Skeletal muscle satellite cell (primary cell): Measurements from ENCODE around the gene APRT.

ENCODE experiments used
- H3K27me3 ChIP-seq: 2 replicates; pipeline ENCODE4 v1.7.0; 2013; ENCODE audit warnings: low read length; ENCODE audit not compliant: control insufficient read depth, insufficient read depth
- H3K36me3 ChIP-seq: 2 replicates; pipeline ENCODE4 v1.7.0; 2013; ENCODE audit warnings: mild to moderate bottlenecking, control low read depth, low read length; ENCODE audit not compliant: insufficient read depth
- H3K4me1 ChIP-seq: 2 replicates; pipeline ENCODE4 v1.7.0; 2013; ENCODE audit warnings: low read length; ENCODE audit not compliant: control insufficient read depth, insufficient read depth
- H3K4me2 ChIP-seq: 2 replicates; pipeline ENCODE4 v1.7.0; 2013; ENCODE audit warnings: mild to moderate bottlenecking, low read length
- H3K4me3 ChIP-seq: 2 replicates; pipeline ENCODE4 v1.7.0; 2013; ENCODE audit warnings: low read length
- H3K9ac ChIP-seq: 2 replicates; pipeline ENCODE4 v1.7.0; 2013; ENCODE audit warnings: mild to moderate bottlenecking, low read depth, low read length, moderate library complexity
- H3K9me3 ChIP-seq: replicated peaks from 2 replicates; pipeline ENCODE4 v1.7.0; 2013; ENCODE audit warnings: mild to moderate bottlenecking, control low read depth, low read length

APRT gene

GRCh38 chr16:88810166-88810911, 1.4 kb downstream of the APRT start:
- H3K36me3 ChIP-seq, result peaks cover 29% of the 10 kb centered on the region

GRCh38 chr16:88809676-88810165, 2.0 kb downstream of the APRT start:
- H3K4me3 ChIP-seq, result peak overlapping the region; percentile 83
- H3K4me2 ChIP-seq, result peak overlapping the region; percentile 95
- peak overlapping the region; percentile 97 for H3K9ac ChIP-seq
- peaks cover 29% of the 10 kb centered on the region for H3K36me3 ChIP-seq
- H3K9me3 ChIP-seq, result no peaks in the 10 kb centered on the region
- H3K27me3 ChIP-seq, result no peaks in the 10 kb centered on the region
- peaks cover 33% of the 10 kb centered on the region for H3K4me1 ChIP-seq

More at GRCh38 chr16:88810166-88810911, 1.4 kb downstream of the APRT start:
- peak overlapping the region; percentile 95 for H3K4me2 ChIP-seq
- H3K4me3 ChIP-seq, result peak overlapping the region; percentile 83
- H3K9ac ChIP-seq, result peak overlapping the region; percentile 97
- H3K9me3 ChIP-seq, result no peaks in the 10 kb centered on the region
- peaks cover 27% of the 10 kb centered on the region for H3K4me1 ChIP-seq
- no peaks in the 10 kb centered on the region for H3K27me3 ChIP-seq

- H3K4me2 ChIP-seq, result peak overlapping the region; percentile 95
- no peak overlapping the region for H3K9ac ChIP-seq
- peaks cover 38% of the 10 kb centered on the region for H3K4me1 ChIP-seq
- no peak overlapping the region for H3K4me3 ChIP-seq
- H3K9me3 ChIP-seq, result no peaks in the 10 kb centered on the region
- H3K27me3 ChIP-seq, result no peaks in the 10 kb centered on the region
- peaks cover 29% of the 10 kb centered on the region for H3K36me3 ChIP-seq
Observed at GRCh38 chr16:88809068-88809675, 2.6 kb downstream of the APRT start.

- Histone ChIP-seq H3K36me3 (peaks cover 29% of the 10 kb centered on the region), H3K4me1 (peaks cover 35% of the 10 kb centered on the region)
Observed at GRCh38 chr16:88807626-88808453, 3.9 kb downstream of the APRT start.

GRCh38 chr16:88807142-88807625, 4.5 kb downstream of the APRT start:
- Histone ChIP-seq H3K27me3 (no peaks in the 10 kb centered on the region), H3K9me3 (no peaks in the 10 kb centered on the region), H3K4me1 (peaks cover 29% of the 10 kb centered on the region), H3K4me3 (no peak overlapping the region), H3K36me3 (peaks cover 29% of the 10 kb centered on the region), H3K4me2 (no peak overlapping the region), H3K9ac (no peak overlapping the region)

More at GRCh38 chr16:88807626-88808453, 3.9 kb downstream of the APRT start:
- no peak overlapping the region for H3K4me2 ChIP-seq
- no peak overlapping the region for H3K9ac ChIP-seq
- no peaks in the 10 kb centered on the region for H3K9me3 ChIP-seq
- no peaks in the 10 kb centered on the region for H3K27me3 ChIP-seq
- H3K4me3 ChIP-seq, result no peak overlapping the region

GRCh38 chr16:88806491-88807111, 5.1 kb downstream of the APRT start:
- Histone ChIP-seq H3K36me3 (peaks cover 29% of the 10 kb centered on the region), H3K4me2 (no peak overlapping the region), H3K9me3 (no peaks in the 10 kb centered on the region), H3K9ac (no peak overlapping the region), H3K27me3 (no peaks in the 10 kb centered on the region), H3K4me1 (peaks cover 29% of the 10 kb centered on the region), H3K4me3 (no peak overlapping the region)

GRCh38 chr16:88805887-88806393, 5.8 kb downstream of the APRT start:
- Histone ChIP-seq H3K27me3 (no peaks in the 10 kb centered on the region), H3K9me3 (no peaks in the 10 kb centered on the region), H3K9ac (no peak overlapping the region), H3K4me2 (peak overlapping the region; percentile 29), H3K4me3 (no peak overlapping the region), H3K36me3 (peaks cover 29% of the 10 kb centered on the region), H3K4me1 (peaks cover 26% of the 10 kb centered on the region)

- H3K27me3 ChIP-seq, result no peaks in the 10 kb centered on the region
- H3K9ac ChIP-seq, result peak overlapping the region; percentile 78
- peak overlapping the region; percentile 64 for H3K4me3 ChIP-seq
- H3K4me1 ChIP-seq, result peaks cover 20% of the 10 kb centered on the region
- no peaks in the 10 kb centered on the region for H3K9me3 ChIP-seq
- peaks cover 29% of the 10 kb centered on the region for H3K36me3 ChIP-seq
- peak overlapping the region; percentile 88 for H3K4me2 ChIP-seq
Observed at GRCh38 chr16:88805340-88805715, 6.4 kb downstream of the APRT start.

GRCh38 chr16:88804552-88805339, 7.0 kb downstream of the APRT start:
- Histone ChIP-seq H3K9ac (peak overlapping the region; percentile 78), H3K36me3 (peaks cover 24% of the 10 kb centered on the region), H3K4me1 (peaks cover 15% of the 10 kb centered on the region), H3K9me3 (no peaks in the 10 kb centered on the region), H3K4me3 (peak overlapping the region; percentile 64), H3K27me3 (no peaks in the 10 kb centered on the region), H3K4me2 (peak overlapping the region; percentile 88)

- H3K4me2 ChIP-seq, result peak overlapping the region; percentile 88
- peaks cover 18% of the 10 kb centered on the region for H3K36me3 ChIP-seq
- peak overlapping the region; percentile 78 for H3K9ac ChIP-seq
- peak overlapping the region; percentile 64 for H3K4me3 ChIP-seq
- H3K9me3 ChIP-seq, result no peaks in the 10 kb centered on the region
- no peaks in the 10 kb centered on the region for H3K27me3 ChIP-seq
- H3K4me1 ChIP-seq, result peaks cover 12% of the 10 kb centered on the region
Observed at GRCh38 chr16:88804173-88804551, 7.6 kb downstream of the APRT start.
